ENCODE results near the gene TECPR2.
"Not testable (repeated sequence)": the region's sequence is repeated elsewhere in the genome, so short reads cannot be mapped to it uniquely, and the experiment has no call there.

TECPR2 gene

GRCh38 chr14:102342238-102342637 is 20.5 kb upstream of the TECPR2 start:
- H3K27ac Mint-ChIP-seq (ENCODE audit: low read depth) = no peak overlapping the region
- H3K9me3 Mint-ChIP-seq = no peaks in the 10 kb centered on the region
- ATAC-seq (replicated peaks; ENCODE audit: extremely low read depth, poor library complexity, severe bottlenecking) (no peak), DNase-seq (ENCODE audit: low spot score in 2 of 2) (no peak)
- no peaks in the 10 kb centered on the region for H3K4me1 Mint-ChIP-seq
- H3K4me3 Mint-ChIP-seq = no peak overlapping the region
- H3K36me3 Mint-ChIP-seq (ENCODE audit: insufficient read depth) = peaks cover 43% of the 10 kb centered on the region
- no peaks in the 10 kb centered on the region for H3K27me3 Mint-ChIP-seq

- H3K27me3 Mint-ChIP-seq = no peaks in the 10 kb centered on the region
- ATAC-seq (replicated peaks; ENCODE audit: extremely low read depth, poor library complexity, severe bottlenecking) = no peak
- no peaks in the 10 kb centered on the region for H3K4me1 Mint-ChIP-seq
- DNase-seq (ENCODE audit: low spot score in 2 of 2) = no peak
- no peak overlapping the region for H3K27ac Mint-ChIP-seq (ENCODE audit: low read depth)
- no peaks in the 10 kb centered on the region for H3K9me3 Mint-ChIP-seq
- H3K4me3 Mint-ChIP-seq = no peak overlapping the region
- peaks cover 39% of the 10 kb centered on the region for H3K36me3 Mint-ChIP-seq (ENCODE audit: insufficient read depth)
Observed at GRCh38 chr14:102344084-102344483, 18.7 kb upstream of the TECPR2 start.

GRCh38 chr14:102344485-102344884 is 18.3 kb upstream of the TECPR2 start:
- no peak for DNase-seq (ENCODE audit: low spot score in 2 of 2)
- ATAC-seq (replicated peaks; ENCODE audit: extremely low read depth, poor library complexity, severe bottlenecking) = no peak
- Mint-ChIP-seq H3K36me3 (ENCODE audit: insufficient read depth) (peaks cover 41% of the 10 kb centered on the region), H3K4me1 (no peaks in the 10 kb centered on the region), H3K4me3 (no peak overlapping the region), H3K27me3 (no peaks in the 10 kb centered on the region), H3K27ac (ENCODE audit: low read depth) (peak overlapping the region; percentile 48), H3K9me3 (no peaks in the 10 kb centered on the region)

GRCh38 chr14:102345232-102345631 is 17.5 kb upstream of the TECPR2 start:
- no peak for ATAC-seq (replicated peaks; ENCODE audit: extremely low read depth, poor library complexity, severe bottlenecking)
- Mint-ChIP-seq H3K4me1 (no peaks in the 10 kb centered on the region), H3K27me3 (no peaks in the 10 kb centered on the region), H3K4me3 (no peak overlapping the region), H3K9me3 (no peaks in the 10 kb centered on the region), H3K27ac (ENCODE audit: low read depth) (peak overlapping the region; percentile 48), H3K36me3 (ENCODE audit: insufficient read depth) (peaks cover 45% of the 10 kb centered on the region)
- DNase-seq (ENCODE audit: low spot score in 2 of 2) = no peak

GRCh38 chr14:102346645-102347044 is 16.1 kb upstream of the TECPR2 start:
- ATAC-seq (replicated peaks; ENCODE audit: extremely low read depth, poor library complexity, severe bottlenecking) = no peak
- peaks cover 37% of the 10 kb centered on the region for H3K36me3 Mint-ChIP-seq (ENCODE audit: insufficient read depth)

GRCh38 chr14:102348376-102348775 is 14.4 kb upstream of the TECPR2 start:
- no peak overlapping the region for H3K4me3 Mint-ChIP-seq
- no peaks in the 10 kb centered on the region for H3K27me3 Mint-ChIP-seq
- no peak for DNase-seq (ENCODE audit: low spot score in 2 of 2)
- no peaks in the 10 kb centered on the region for H3K4me1 Mint-ChIP-seq
- H3K27ac Mint-ChIP-seq (ENCODE audit: low read depth) = no peak overlapping the region
- H3K36me3 Mint-ChIP-seq (ENCODE audit: insufficient read depth) = peaks cover 44% of the 10 kb centered on the region
- no peaks in the 10 kb centered on the region for H3K9me3 Mint-ChIP-seq
- no peak for ATAC-seq (replicated peaks; ENCODE audit: extremely low read depth, poor library complexity, severe bottlenecking)

More at GRCh38 chr14:102346645-102347044, 16.1 kb upstream of the TECPR2 start:
- H3K27ac Mint-ChIP-seq (ENCODE audit: low read depth) = no peak overlapping the region
- no peaks in the 10 kb centered on the region for H3K27me3 Mint-ChIP-seq
- no peak overlapping the region for H3K4me3 Mint-ChIP-seq
- no peak for DNase-seq (ENCODE audit: low spot score in 2 of 2)
- no peaks in the 10 kb centered on the region for H3K4me1 Mint-ChIP-seq
- H3K9me3 Mint-ChIP-seq = no peaks in the 10 kb centered on the region

GRCh38 chr14:102351023-102351422 is 11.7 kb upstream of the TECPR2 start:
- Mint-ChIP-seq H3K27me3 (no peaks in the 10 kb centered on the region), H3K9me3 (no peaks in the 10 kb centered on the region), H3K4me1 (no peaks in the 10 kb centered on the region), H3K36me3 (ENCODE audit: insufficient read depth) (peaks cover 57% of the 10 kb centered on the region), H3K27ac (ENCODE audit: low read depth) (no peak overlapping the region), H3K4me3 (no peak overlapping the region)
- no peak for DNase-seq (ENCODE audit: low spot score in 2 of 2)
- no peak for ATAC-seq (replicated peaks; ENCODE audit: extremely low read depth, poor library complexity, severe bottlenecking)

- H3K4me3 Mint-ChIP-seq; H3K4me1 Mint-ChIP-seq; H3K27ac Mint-ChIP-seq (ENCODE audit: low read depth); H3K9me3 Mint-ChIP-seq; H3K27me3 Mint-ChIP-seq; ATAC-seq (replicated peaks; ENCODE audit: extremely low read depth, poor library complexity, severe bottlenecking); DNase-seq (ENCODE audit: low spot score in 2 of 2): not testable (repeated sequence)
- H3K36me3 Mint-ChIP-seq (ENCODE audit: insufficient read depth) = peaks cover 57% of the 10 kb centered on the region
Observed at GRCh38 chr14:102351593-102351992, 11.1 kb upstream of the TECPR2 start.

- no peak for DNase-seq (ENCODE audit: low spot score in 2 of 2)
- Mint-ChIP-seq H3K27ac (ENCODE audit: low read depth) (no peak overlapping the region), H3K4me1 (no peaks in the 10 kb centered on the region), H3K36me3 (ENCODE audit: insufficient read depth) (peaks cover 60% of the 10 kb centered on the region), H3K9me3 (no peaks in the 10 kb centered on the region), H3K4me3 (no peak overlapping the region), H3K27me3 (no peaks in the 10 kb centered on the region)
- no peak for ATAC-seq (replicated peaks; ENCODE audit: extremely low read depth, poor library complexity, severe bottlenecking)
Observed at GRCh38 chr14:102352213-102352612, 10.5 kb upstream of the TECPR2 start.

- DNase-seq (ENCODE audit: low spot score in 2 of 2) = no peak
- no peaks in the 10 kb centered on the region for H3K9me3 Mint-ChIP-seq
- H3K27ac Mint-ChIP-seq (ENCODE audit: low read depth) = no peak overlapping the region
Observed at GRCh38 chr14:102353126-102353619, 9.6 kb upstream of the TECPR2 start.

GRCh38 chr14:102356280-102356679 is 6.5 kb upstream of the TECPR2 start:
- no peak overlapping the region for H3K4me3 Mint-ChIP-seq
- ATAC-seq (replicated peaks; ENCODE audit: extremely low read depth, poor library complexity, severe bottlenecking) (no peak), DNase-seq (ENCODE audit: low spot score in 2 of 2) (no peak)
- H3K27ac Mint-ChIP-seq (ENCODE audit: low read depth) = no peak overlapping the region
- H3K27me3 Mint-ChIP-seq = no peaks in the 10 kb centered on the region
- H3K36me3 Mint-ChIP-seq (ENCODE audit: insufficient read depth) = peaks cover 58% of the 10 kb centered on the region
- no peaks in the 10 kb centered on the region for H3K9me3 Mint-ChIP-seq
- H3K4me1 Mint-ChIP-seq = peaks cover 15% of the 10 kb centered on the region

More at GRCh38 chr14:102353126-102353619, 9.6 kb upstream of the TECPR2 start:
- Mint-ChIP-seq H3K36me3 (ENCODE audit: insufficient read depth) (peaks cover 63% of the 10 kb centered on the region), H3K4me1 (no peaks in the 10 kb centered on the region), H3K27me3 (no peaks in the 10 kb centered on the region), H3K4me3 (no peak overlapping the region)
- ATAC-seq (replicated peaks; ENCODE audit: extremely low read depth, poor library complexity, severe bottlenecking) = no peak

- Mint-ChIP-seq H3K36me3 (ENCODE audit: insufficient read depth) (peaks cover 41% of the 10 kb centered on the region), H3K4me1 (peaks cover 21% of the 10 kb centered on the region), H3K27me3 (no peaks in the 10 kb centered on the region), H3K9me3 (no peaks in the 10 kb centered on the region), H3K4me3 (no peak overlapping the region), H3K27ac (ENCODE audit: low read depth) (no peak overlapping the region)
- no peak for ATAC-seq (replicated peaks; ENCODE audit: extremely low read depth, poor library complexity, severe bottlenecking)
- no peak for DNase-seq (ENCODE audit: low spot score in 2 of 2)
Observed at GRCh38 chr14:102359341-102359740, 3.4 kb upstream of the TECPR2 start.

- peaks cover 21% of the 10 kb centered on the region for H3K4me1 Mint-ChIP-seq
- no peaks in the 10 kb centered on the region for H3K27me3 Mint-ChIP-seq
- H3K4me3 Mint-ChIP-seq = no peak overlapping the region
- H3K36me3 Mint-ChIP-seq (ENCODE audit: insufficient read depth) = peaks cover 32% of the 10 kb centered on the region
- H3K27ac Mint-ChIP-seq (ENCODE audit: low read depth) = peak overlapping the region; percentile 63
- no peak for ATAC-seq (replicated peaks; ENCODE audit: extremely low read depth, poor library complexity, severe bottlenecking)
- DNase-seq (ENCODE audit: low spot score in 2 of 2) = no peak
- no peaks in the 10 kb centered on the region for H3K9me3 Mint-ChIP-seq
Observed at GRCh38 chr14:102360388-102360787, 2.4 kb upstream of the TECPR2 start.

- DNase-seq (ENCODE audit: low spot score in 2 of 2) (no peak), ATAC-seq (replicated peaks; ENCODE audit: extremely low read depth, poor library complexity, severe bottlenecking) (peak; percentile 16)
- H3K4me3 Mint-ChIP-seq = no peak overlapping the region
- H3K27me3 Mint-ChIP-seq = no peaks in the 10 kb centered on the region
- peaks cover 20% of the 10 kb centered on the region for H3K36me3 Mint-ChIP-seq (ENCODE audit: insufficient read depth)
- no peaks in the 10 kb centered on the region for H3K9me3 Mint-ChIP-seq
- peaks cover 26% of the 10 kb centered on the region for H3K4me1 Mint-ChIP-seq
- peak overlapping the region; percentile 88 for H3K27ac Mint-ChIP-seq (ENCODE audit: low read depth)
Observed at GRCh38 chr14:102362084-102362483, 657 bp upstream of the TECPR2 start.
